Activated naive CD8-positive, alpha-beta T cell (primary cell): Measurements from ENCODE around the gene CETN3.
"Not testable (repeated sequence)": the region's sequence is repeated elsewhere in the genome, so short reads cannot be mapped to it uniquely, and the experiment has no call there.

Experiments
- H3K27ac Mint-ChIP-seq: one replicate; pipeline ENCODE4 v1.8.0; 2021; ENCODE audit warnings: mixed read lengths
- H3K27me3 Mint-ChIP-seq: one replicate; pipeline ENCODE4 v1.8.0; 2021; ENCODE audit warnings: mixed read lengths
- H3K36me3 Mint-ChIP-seq: one replicate; pipeline ENCODE4 v1.8.0; 2021; ENCODE audit warnings: mixed read lengths
- H3K4me1 Mint-ChIP-seq: one replicate; pipeline ENCODE4 v1.8.0; 2021; ENCODE audit warnings: low read depth, mixed read lengths
- H3K4me3 Mint-ChIP-seq: one replicate; pipeline ENCODE4 v1.8.0; 2021; ENCODE audit warnings: mild to moderate bottlenecking, mixed read lengths
- H3K9me3 Mint-ChIP-seq: one replicate; pipeline ENCODE4 v1.8.0; 2021; ENCODE audit warnings: low read depth, mixed read lengths

CETN3 gene

DNA sequence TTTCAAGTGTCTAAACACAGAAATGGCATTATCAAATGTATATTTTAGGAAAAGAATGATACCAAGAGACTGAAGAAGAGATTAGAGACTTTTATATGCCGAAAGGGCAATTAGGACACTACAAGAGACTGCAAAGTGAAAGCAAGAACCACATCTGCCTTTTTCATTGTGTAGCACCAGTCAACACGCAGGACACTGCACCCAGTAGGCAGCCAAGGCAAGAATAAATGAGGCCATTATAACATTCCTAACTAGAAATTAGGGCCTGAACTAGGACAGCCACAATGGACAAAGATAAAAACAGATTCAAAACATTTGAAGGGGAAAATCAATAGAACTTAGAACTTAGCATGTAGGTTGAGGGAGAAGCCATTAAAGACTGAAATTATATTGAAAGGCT is 10.8 kb downstream of the CETN3 start:
- Mint-ChIP-seq H3K36me3 (peaks cover 3% of the 10 kb centered on the region), H3K4me3 (no peak overlapping the region), H3K27me3 (no peaks in the 10 kb centered on the region), H3K9me3 (no peaks in the 10 kb centered on the region), H3K27ac (no peak overlapping the region), H3K4me1 (peaks cover 9% of the 10 kb centered on the region)

DNA sequence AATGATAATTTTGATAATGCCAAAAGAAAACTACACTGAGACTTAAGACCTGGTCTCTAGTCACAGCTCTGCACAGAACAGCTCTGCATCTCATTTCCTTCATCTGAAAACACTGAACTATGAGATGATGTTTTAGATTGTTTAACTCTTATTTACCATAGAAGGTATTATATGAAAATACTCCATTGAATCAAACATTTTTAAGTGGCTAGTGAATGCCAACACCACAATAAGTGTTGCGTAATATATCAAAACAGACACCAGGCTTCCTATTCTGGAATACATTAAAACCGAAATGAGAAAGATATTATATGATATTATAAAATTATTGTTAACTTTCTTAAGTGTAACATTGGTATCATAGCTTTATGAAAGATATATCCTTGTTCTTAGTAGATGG is 14.6 kb downstream of the CETN3 start:
- peaks cover 9% of the 10 kb centered on the region for H3K4me1 Mint-ChIP-seq
- H3K4me3 Mint-ChIP-seq = no peak overlapping the region
- H3K27me3 Mint-ChIP-seq = no peaks in the 10 kb centered on the region
- no peaks in the 10 kb centered on the region for H3K9me3 Mint-ChIP-seq
- no peak overlapping the region for H3K27ac Mint-ChIP-seq
- H3K36me3 Mint-ChIP-seq = peaks cover 13% of the 10 kb centered on the region

DNA sequence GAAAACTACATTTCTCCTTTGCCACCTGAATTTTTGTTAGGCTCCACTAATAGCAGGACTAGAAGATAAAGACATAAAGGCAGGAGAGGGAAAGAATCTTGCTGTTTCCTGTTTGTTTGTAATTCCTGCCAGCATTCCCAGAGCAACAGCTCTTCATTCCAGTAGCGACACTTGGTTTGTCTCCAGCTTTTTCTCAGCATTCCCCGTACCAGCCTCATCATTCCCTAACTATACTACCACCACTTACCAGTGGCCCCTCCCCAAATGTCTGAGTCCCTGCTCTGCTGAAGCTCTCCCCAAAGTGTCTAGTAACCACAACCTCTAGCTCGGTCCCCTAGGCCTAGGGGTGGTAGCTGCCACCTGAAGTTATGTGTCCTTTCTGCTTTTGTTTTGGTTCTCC is 18.6 kb downstream of the CETN3 start:
- H3K27ac Mint-ChIP-seq = no peak overlapping the region
- H3K4me3 Mint-ChIP-seq = no peak overlapping the region
- H3K36me3 Mint-ChIP-seq = peaks cover 13% of the 10 kb centered on the region

DNA sequence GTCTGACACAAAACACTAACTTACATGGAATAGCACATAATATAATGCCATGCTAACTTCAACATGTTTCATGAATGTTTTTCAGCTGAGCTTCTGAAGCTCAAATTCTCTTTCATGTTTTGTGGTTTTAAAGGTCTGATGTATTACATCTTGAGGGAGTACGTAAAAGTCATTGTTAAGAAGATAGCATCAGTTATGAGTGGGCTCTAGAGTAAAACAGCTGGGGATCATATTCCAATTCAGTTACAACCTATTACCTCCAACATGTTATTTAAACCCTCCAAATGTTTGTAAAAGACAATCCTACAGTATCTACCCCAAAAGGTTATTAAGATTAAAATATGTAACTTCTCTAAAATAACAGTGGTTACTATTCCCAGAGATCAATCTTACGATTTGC is 19.2 kb downstream of the CETN3 start:
- Mint-ChIP-seq H3K27me3 (no peaks in the 10 kb centered on the region), H3K4me3 (no peak overlapping the region), H3K36me3 (peaks cover 13% of the 10 kb centered on the region), H3K9me3 (no peaks in the 10 kb centered on the region), H3K27ac (no peak overlapping the region), H3K4me1 (peaks cover 12% of the 10 kb centered on the region)

More for the DNA sequence above, 18.6 kb downstream of the CETN3 start:
- no peaks in the 10 kb centered on the region for H3K27me3 Mint-ChIP-seq
- H3K4me1 Mint-ChIP-seq = peaks cover 12% of the 10 kb centered on the region
- H3K9me3 Mint-ChIP-seq = no peaks in the 10 kb centered on the region

DNA sequence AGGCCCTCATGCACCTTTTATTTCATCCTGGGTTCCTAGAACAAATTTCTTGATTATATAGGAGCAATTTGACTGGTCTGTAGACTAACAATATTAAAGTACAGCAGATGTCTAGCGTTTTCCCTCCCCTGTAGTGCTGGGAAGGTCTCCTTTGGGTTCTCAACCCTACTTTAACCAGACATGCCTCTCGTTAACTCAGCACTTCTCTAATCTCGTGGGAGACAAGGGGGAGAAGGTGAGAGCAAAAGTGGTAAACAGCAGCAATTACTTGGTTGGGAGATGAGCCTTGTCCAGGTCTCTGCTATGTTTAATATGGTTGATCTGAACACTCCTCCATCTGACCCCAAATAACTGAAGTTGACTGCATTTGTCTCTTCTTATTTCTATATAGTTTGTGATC is 22.0 kb downstream of the CETN3 start:
- peaks cover 12% of the 10 kb centered on the region for H3K4me1 Mint-ChIP-seq
- no peak overlapping the region for H3K27ac Mint-ChIP-seq

DNA sequence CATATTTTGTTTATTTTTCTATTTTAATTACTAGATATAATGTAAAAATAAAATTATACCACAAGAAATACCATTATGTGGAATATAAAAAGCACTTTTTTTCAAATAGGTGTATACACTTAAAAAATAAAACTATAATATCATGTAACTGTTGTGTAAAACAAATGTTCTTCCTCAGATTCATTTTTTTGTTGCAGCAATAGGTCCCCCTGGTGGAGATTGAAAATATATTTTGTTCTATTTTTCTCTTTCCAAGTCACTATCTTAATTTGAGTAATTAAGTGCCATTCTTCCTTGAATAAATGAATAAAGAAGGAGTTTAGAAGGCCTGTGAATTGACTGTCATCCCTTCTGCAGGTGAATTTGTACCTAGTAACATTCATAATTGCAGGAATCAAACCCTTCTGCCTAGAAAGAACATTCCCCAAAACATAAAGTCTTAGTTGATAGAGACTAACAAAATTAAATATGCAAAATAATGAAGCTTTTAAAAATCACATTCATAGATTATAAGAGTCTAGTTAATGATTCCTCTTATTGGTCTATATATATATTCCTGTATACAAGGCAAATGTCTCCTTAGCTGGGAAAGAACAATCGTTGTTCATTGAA is 23.4 kb downstream of the CETN3 start:
- H3K27ac Mint-ChIP-seq = no peak overlapping the region
- H3K4me3 Mint-ChIP-seq = no peak overlapping the region
- H3K4me1 Mint-ChIP-seq = peaks cover 12% of the 10 kb centered on the region
- no peaks in the 10 kb centered on the region for H3K36me3 Mint-ChIP-seq
- H3K9me3 Mint-ChIP-seq = no peaks in the 10 kb centered on the region
- peaks cover 2% of the 10 kb centered on the region for H3K27me3 Mint-ChIP-seq

More for the DNA sequence above, 22.0 kb downstream of the CETN3 start:
- peaks cover 6% of the 10 kb centered on the region for H3K36me3 Mint-ChIP-seq
- H3K27me3 Mint-ChIP-seq = peaks cover 2% of the 10 kb centered on the region
- no peak overlapping the region for H3K4me3 Mint-ChIP-seq
- no peaks in the 10 kb centered on the region for H3K9me3 Mint-ChIP-seq

DNA sequence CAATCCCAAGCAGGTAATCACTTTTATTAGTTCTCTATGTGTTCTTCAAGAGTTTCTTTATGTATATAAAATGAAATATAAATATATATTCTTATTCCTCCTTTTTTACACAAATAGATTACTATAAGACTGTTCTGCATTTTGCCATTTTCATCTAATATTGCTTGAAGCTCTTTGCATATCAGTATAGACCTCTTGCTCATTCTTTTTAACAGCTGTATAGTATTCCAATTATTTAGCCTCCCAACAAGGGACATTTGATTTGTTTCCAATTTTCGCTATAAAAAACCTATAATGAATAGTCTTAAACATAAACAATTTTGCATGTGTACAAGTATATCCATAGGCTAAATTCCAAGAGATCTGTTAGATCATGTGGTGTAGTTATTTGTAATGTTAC is 25.2 kb downstream of the CETN3 start:
- no peaks in the 10 kb centered on the region for H3K9me3 Mint-ChIP-seq
- no peaks in the 10 kb centered on the region for H3K36me3 Mint-ChIP-seq

DNA sequence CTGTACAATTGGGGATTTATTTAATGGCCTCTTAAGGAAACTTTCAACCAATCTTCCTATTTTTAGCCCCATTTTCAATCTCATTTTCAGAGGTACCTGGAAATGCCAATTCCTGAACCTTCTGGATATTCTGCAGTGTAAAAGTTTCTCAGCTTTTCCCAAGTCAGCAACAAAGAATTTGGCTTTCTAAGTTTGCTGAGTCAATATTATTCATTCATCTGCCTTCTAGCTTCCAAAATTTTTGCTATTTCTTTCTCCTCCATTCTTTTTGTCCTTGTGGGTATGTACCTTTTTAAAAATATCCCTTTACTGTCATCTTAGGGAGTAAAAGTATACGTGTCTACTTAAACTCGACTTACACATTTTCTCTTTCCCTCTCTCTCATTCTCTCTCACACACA is 25.7 kb downstream of the CETN3 start:
- Mint-ChIP-seq H3K4me1 (no peaks in the 10 kb centered on the region), H3K27me3 (peaks cover 10% of the 10 kb centered on the region), H3K27ac (no peak overlapping the region), H3K4me3 (no peak overlapping the region), H3K9me3 (no peaks in the 10 kb centered on the region), H3K36me3 (no peaks in the 10 kb centered on the region)

More for the DNA sequence above, 25.2 kb downstream of the CETN3 start:
- Mint-ChIP-seq H3K4me3 (no peak overlapping the region), H3K4me1 (no peaks in the 10 kb centered on the region), H3K27ac (no peak overlapping the region), H3K27me3 (peaks cover 9% of the 10 kb centered on the region)

DNA sequence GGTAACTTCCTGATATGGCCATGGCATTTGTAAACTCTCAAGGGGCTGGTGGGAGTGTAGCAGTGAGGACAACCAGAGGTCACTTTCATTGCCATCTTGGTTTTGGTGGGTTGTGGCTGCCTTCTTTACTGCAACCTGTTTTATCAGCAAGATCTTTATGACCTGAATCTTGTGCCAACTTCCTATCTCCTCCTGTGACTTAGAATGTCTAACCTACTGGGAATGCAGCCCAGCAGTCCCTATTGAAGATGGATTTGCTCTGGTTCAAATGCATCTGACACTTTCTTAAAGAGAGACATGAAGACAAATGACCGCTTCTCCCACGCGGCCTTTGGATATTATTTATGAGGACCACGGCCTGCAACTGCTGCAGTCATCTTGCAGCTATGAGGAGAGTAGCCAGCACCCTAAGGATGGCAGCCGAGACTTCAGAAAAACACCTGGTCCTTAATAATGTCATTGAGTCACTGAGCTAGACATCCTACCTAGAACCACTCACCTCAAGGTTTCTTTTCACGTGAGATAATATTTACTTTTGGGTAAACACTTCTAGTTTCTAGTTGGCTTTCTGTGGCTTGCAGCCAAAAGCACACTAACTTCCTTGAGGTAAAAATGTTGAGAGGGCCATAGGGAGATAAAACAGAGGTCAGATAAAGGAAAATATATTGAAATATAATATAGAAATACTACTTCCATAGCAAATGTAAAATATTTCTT is 28.2 kb downstream of the CETN3 start:
- Mint-ChIP-seq H3K27ac (no peak overlapping the region), H3K4me3 (no peak overlapping the region), H3K4me1 (no peaks in the 10 kb centered on the region), H3K36me3 (no peaks in the 10 kb centered on the region), H3K9me3 (no peaks in the 10 kb centered on the region), H3K27me3 (peaks cover 18% of the 10 kb centered on the region)

DNA sequence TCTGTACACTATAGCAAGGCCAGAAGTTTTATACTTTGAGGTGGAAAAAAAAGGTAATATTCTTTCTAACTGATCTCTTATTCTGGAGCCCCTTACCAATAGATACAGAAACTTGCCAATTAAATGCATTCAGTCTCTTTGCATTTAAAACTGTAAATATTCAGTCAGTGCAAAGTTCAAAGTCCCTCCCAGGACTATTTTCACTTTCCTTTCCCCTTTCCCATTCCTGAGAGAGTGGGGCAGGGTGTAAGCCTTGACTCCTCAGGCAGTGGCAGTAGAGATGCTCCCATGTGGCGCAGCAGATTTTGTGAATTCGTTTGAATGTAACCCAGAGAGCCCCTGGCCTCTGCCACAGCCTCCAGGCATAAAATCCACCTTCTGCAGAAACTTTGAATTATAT is 29.9 kb downstream of the CETN3 start:
- no peaks in the 10 kb centered on the region for H3K9me3 Mint-ChIP-seq
- H3K27me3 Mint-ChIP-seq = peaks cover 19% of the 10 kb centered on the region
- no peaks in the 10 kb centered on the region for H3K4me1 Mint-ChIP-seq
- no peak overlapping the region for H3K4me3 Mint-ChIP-seq
- no peaks in the 10 kb centered on the region for H3K36me3 Mint-ChIP-seq
- no peak overlapping the region for H3K27ac Mint-ChIP-seq

DNA sequence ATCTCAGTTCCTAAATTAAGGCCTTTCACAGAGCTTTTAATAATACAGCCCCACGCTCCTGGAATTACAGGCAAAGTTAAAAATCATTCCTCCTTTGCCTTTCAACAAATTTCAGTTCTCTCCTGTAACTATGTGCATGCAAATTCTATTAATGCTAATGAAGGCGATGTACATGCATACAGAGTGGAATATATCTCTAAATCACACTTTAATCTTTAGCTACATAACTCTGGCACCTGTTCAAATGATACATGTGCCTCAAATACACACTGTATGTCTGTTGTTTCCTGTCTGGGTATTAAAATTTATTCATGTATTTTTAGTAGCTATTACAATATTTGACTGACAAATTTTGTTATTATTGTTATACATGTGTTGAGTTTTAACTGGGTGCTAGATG is 30.8 kb downstream of the CETN3 start:
- no peak overlapping the region for H3K4me3 Mint-ChIP-seq
- H3K27ac Mint-ChIP-seq = no peak overlapping the region
- no peaks in the 10 kb centered on the region for H3K36me3 Mint-ChIP-seq
- no peaks in the 10 kb centered on the region for H3K9me3 Mint-ChIP-seq
- peaks cover 25% of the 10 kb centered on the region for H3K27me3 Mint-ChIP-seq
- H3K4me1 Mint-ChIP-seq = no peaks in the 10 kb centered on the region

DNA sequence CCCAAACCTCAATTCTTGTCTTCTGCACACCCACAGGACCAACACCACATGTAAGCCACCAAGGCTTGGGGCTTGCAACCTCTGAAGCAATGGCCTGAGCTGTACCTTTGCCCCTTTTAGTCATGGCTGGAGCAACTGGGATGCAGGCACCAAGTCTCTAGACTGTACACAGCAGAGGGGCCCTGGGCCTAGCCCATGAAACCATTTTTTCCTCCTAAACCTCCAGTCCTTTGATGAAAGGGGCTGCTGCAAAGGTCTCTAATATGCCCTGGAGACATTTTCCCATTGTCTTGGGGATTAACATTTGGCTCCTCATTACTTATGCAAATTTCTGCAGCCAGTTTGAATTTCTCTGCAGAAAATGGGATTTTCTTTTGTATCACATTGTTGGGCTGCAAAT is 38.3 kb downstream of the CETN3 start:
- not testable (repeated sequence) for H3K4me3 Mint-ChIP-seq, H3K9me3 Mint-ChIP-seq, H3K27ac Mint-ChIP-seq, H3K4me1 Mint-ChIP-seq, H3K36me3 Mint-ChIP-seq
- H3K27me3 Mint-ChIP-seq = peaks cover 20% of the 10 kb centered on the region

DNA sequence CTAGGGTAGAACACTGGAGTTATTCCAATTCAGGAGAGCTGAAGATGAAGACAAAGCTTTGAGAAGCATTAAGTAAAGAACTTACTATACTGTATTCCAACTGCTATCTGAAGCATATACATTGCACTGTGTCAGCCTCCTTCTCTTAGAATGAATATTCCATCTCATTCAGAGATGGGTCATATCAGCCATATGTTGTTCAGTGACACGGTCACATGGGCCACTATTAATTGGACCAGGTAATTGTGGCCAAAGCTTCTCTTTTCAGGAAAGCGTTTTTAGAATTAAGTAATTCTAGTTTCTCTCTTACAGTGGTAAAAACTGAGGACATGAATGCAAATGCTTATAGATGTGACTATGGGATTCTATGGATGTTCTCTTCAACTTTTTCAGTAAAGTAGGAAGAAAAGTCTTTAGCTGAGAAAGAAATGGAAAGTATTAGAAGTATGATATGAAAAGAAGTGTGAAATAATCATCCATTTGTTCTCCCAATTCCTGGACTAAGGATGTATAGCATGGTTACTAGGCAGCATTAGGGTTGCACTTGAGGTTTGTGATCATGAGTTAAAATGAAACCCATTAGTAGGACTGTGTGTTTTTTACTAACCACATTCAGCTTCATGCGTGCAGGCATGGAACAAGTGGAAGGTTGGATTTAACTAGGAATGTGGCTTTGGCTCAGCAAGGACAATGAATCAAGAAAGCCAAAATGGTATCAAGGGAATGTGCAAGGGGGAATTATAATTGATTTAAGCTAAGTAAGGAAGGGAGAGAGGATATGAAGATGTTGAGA is 40.9 kb downstream of the CETN3 start:
- peaks cover 19% of the 10 kb centered on the region for H3K27me3 Mint-ChIP-seq
- no peak overlapping the region for H3K27ac Mint-ChIP-seq
- H3K9me3 Mint-ChIP-seq = peaks cover 6% of the 10 kb centered on the region
- no peaks in the 10 kb centered on the region for H3K4me1 Mint-ChIP-seq
- H3K36me3 Mint-ChIP-seq = no peaks in the 10 kb centered on the region
- H3K4me3 Mint-ChIP-seq = no peak overlapping the region

DNA sequence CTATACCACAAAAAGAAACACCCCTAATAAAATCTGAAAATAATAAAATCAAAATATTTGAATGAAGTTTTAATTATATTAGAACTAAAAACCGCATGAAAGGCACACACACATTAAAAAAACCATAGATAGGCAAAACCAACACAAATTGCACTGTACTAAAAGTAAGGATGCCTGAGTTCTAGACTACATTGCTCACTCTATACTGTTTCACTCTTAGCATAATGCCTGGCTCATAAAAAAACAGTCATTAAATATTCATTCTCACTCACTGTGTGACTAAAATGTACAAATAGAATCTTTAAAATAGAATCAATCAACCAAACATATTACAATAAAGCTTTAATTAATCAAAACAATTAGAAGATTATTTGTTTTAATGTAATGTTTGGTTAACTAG is 41.7 kb downstream of the CETN3 start:
- peaks cover 6% of the 10 kb centered on the region for H3K9me3 Mint-ChIP-seq
- H3K4me3 Mint-ChIP-seq = no peak overlapping the region
- no peak overlapping the region for H3K27ac Mint-ChIP-seq
- H3K36me3 Mint-ChIP-seq = no peaks in the 10 kb centered on the region
- no peaks in the 10 kb centered on the region for H3K4me1 Mint-ChIP-seq
- H3K27me3 Mint-ChIP-seq = peaks cover 19% of the 10 kb centered on the region

DNA sequence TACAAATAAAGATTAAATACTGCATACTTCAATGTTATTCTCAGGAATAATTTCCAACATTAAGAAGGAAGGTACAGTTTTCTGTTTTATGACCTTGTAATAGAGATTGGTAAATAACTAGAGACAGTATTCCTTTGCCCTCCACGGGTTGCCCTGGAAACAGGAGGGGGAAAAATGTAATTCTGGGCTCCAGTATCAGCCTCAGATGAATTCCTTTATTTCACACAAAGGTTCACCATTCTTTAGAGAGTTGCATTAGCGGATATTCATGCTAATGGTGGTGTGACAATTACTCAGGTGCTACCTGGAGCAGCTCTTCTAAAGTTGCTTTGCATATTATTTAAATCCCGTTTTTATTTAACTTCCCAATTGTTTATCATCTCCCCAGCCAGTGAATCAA is 42.6 kb downstream of the CETN3 start:
- Mint-ChIP-seq H3K27me3 (peaks cover 19% of the 10 kb centered on the region), H3K4me1 (no peaks in the 10 kb centered on the region), H3K27ac (no peak overlapping the region), H3K4me3 (no peak overlapping the region), H3K9me3 (peaks cover 5% of the 10 kb centered on the region), H3K36me3 (no peaks in the 10 kb centered on the region)
